B cell (primary cell): ENCODE measurements around the gene CCND3. TPM values are rescaled to one million over a fixed set of nuclear protein-coding genes. Genes with fewer than 3 reads are reported as not detected.

Source experiments
- ATAC-seq: fragments of 200-7000 bp; cut with Tn5 transposase; one replicate; pipeline ENCODE4 v1.10.0; 2021; ENCODE audit warnings: low read depth, mild to moderate bottlenecking, moderate number of reproducible peaks, moderate library complexity
- CTCF ChIA-PET: fragments of 350-600 bp; sonication (Branson Sonifier 250); formaldehyde crosslinking; loops from one replicate; lab custom pipeline; 2021; ENCODE audit warnings: antibody characterized with exemption, inconsistent platforms; lab: Charles Lee
- POLR2A ChIA-PET: fragments of 350-600 bp; sonication (Branson Sonifier 250); formaldehyde crosslinking; loops from one replicate; lab custom pipeline; 2021; ENCODE audit warnings: antibody characterized with exemption; lab: Charles Lee
- DNase-seq: peaks from one replicate; pipeline ENCODE4 v3.0.0; 2013
- H2AFZ ChIP-seq: 2 replicates; pipeline ENCODE4 v1.6.1; 2012; ENCODE audit warnings: mild to moderate bottlenecking, low read depth, low read length; ENCODE audit not compliant: insufficient read depth, poor library complexity, severe bottlenecking
- H3K27ac ChIP-seq, 2 donors: 1 replicate in 1 of 2; 2 replicates in 1 of 2; pipeline ENCODE4 v1.5.1; 2012 to 2013; ENCODE audit warnings: low read length in 2 of 2, mild to moderate bottlenecking in 2 of 2, moderate library complexity in 1 of 2
- H3K27me3 ChIP-seq, 4 experiments: fragments of 200-600 bp in 1 of 4; sonication (generic) in 1 of 4; replicated peaks in 1 of 4; 1 replicate in 2 of 4; 2 replicates in 2 of 4; pipeline versions ENCODE4 v1.6.1 to v1.7.0; 2013 to 2016; ENCODE audit warnings: low read length in 3 of 4, mild to moderate bottlenecking in 2 of 4, mixed read lengths in 1 of 4, moderate library complexity in 1 of 4; ENCODE audit not compliant: insufficient read depth in 4 of 4, control insufficient read depth in 3 of 4; ENCODE audit errors: control extremely low read depth in 1 of 4
- H3K36me3 ChIP-seq, 2 experiments: replicated peaks in 1 of 2; 1 replicate in 1 of 2; 2 replicates in 1 of 2; pipeline versions ENCODE4 v1.6.1 to v1.7.1; 2013; ENCODE audit warnings: low read length in 1 of 2; ENCODE audit not compliant: insufficient read depth in 2 of 2, control insufficient read depth in 1 of 2; ENCODE audit errors: control extremely low read depth in 1 of 2, extremely low read depth in 1 of 2
- H3K4me1 ChIP-seq, 2 donors: fragments of 200-600 bp in 1 of 2; sonication (generic) in 1 of 2; 1 replicate in 1 of 2; 2 replicates in 1 of 2; pipeline versions ENCODE4 v1.5.1 to v1.6.1; 2013 to 2017; ENCODE audit warnings: low read length in 2 of 2; ENCODE audit not compliant: control insufficient read depth in 2 of 2, insufficient read depth in 2 of 2
- H3K4me2 ChIP-seq: replicated peaks from 2 replicates; pipeline ENCODE3; 2012; ENCODE audit warnings: mild to moderate bottlenecking, low read depth, low read length; ENCODE audit not compliant: poor library complexity, severe bottlenecking
- H3K4me3 ChIP-seq, 5 experiments: fragments of 200-600 bp in 1 of 5; sonication (generic) in 1 of 5; 1 replicate in 3 of 5; 2 replicates in 2 of 5; pipeline versions ENCODE4 v1.5.1 to v1.7.0; 2011 to 2016; ENCODE audit warnings: low read length in 4 of 5, mild to moderate bottlenecking in 4 of 5, low read depth in 2 of 5, control low read depth in 1 of 5, moderate library complexity in 1 of 5; ENCODE audit not compliant: insufficient read depth in 1 of 5; ENCODE audit errors: control extremely low read depth in 1 of 5, extremely low read depth in 1 of 5
- H3K79me2 ChIP-seq: fragments of 200-600 bp; sonication (generic); one replicate; pipeline ENCODE4 v1.6.0; 2016; ENCODE audit warnings: low read length; ENCODE audit not compliant: control insufficient read depth, insufficient read depth
- H3K9ac ChIP-seq: fragments of 200-600 bp; sonication (generic); 2 replicates; pipeline ENCODE4 v1.6.1; 2017; ENCODE audit warnings: mild to moderate bottlenecking, low read length, moderate library complexity
- H3K9me3 ChIP-seq, 3 donors: one replicate each; pipeline versions ENCODE4 v1.6.1 to v1.7.1; 2013; ENCODE audit warnings: low read length in 2 of 3; ENCODE audit not compliant: control insufficient read depth in 2 of 3, insufficient read depth in 1 of 3; ENCODE audit errors: control extremely low read depth in 1 of 3
- H4K20me1 ChIP-seq: 2 replicates; pipeline ENCODE4 v1.6.0; 2012; ENCODE audit warnings: mild to moderate bottlenecking, low read length; ENCODE audit not compliant: insufficient read depth, control insufficient read depth, poor library complexity, severe bottlenecking
- H3K27ac Mint-ChIP-seq: one replicate; pipeline ENCODE4 v1.8.0; 2021; ENCODE audit warnings: mixed read lengths
- H3K27me3 Mint-ChIP-seq: one replicate; pipeline ENCODE4 v1.8.0; 2021; ENCODE audit warnings: mixed read lengths
- H3K4me1 Mint-ChIP-seq: one replicate; pipeline ENCODE4 v1.8.0; 2021; ENCODE audit warnings: mixed read lengths
- H3K4me3 Mint-ChIP-seq: one replicate; pipeline ENCODE4 v1.8.0; 2021; ENCODE audit warnings: mixed read lengths
- H3K9me3 Mint-ChIP-seq: one replicate; pipeline ENCODE4 v1.8.0; 2022; ENCODE audit warnings: mixed read lengths; ENCODE audit not compliant: insufficient read depth
- EZH2 ChIP-seq: IDR thresholded peaks from 2 replicates; pipeline ENCODE4 v1.6.1; 2012; ENCODE audit warnings: borderline replicate concordance, low read depth, mild to moderate bottlenecking, moderate library complexity, low read length; ENCODE audit not compliant: insufficient read depth, poor library complexity, severe bottlenecking
- WGBS: methylation state at CpG from one replicate; pipeline ENCODE4 v1.1.5; 2013; ENCODE audit warnings: missing lambda C conversion rate; ENCODE audit not compliant: insufficient coverage; 5-methylcytosine and 5-hydroxymethylcytosine counted together
- intact Hi-C: fragments of 100-400 bp; cut with micrococcal nuclease; formaldehyde crosslinking; loops from one replicate; pipeline ENCODE4 v1.10.0; 2022
- polyA plus RNA-seq: library from polyadenylated mRNA; depleted of rRNA; stranded (reverse); fragments of >200 nt; gene quantifications from 2 replicates; pipeline ENCODE4 v1.2.3, GENCODE V29; 2012
- total RNA-seq, 2 donors: library from RNA; stranded (reverse); fragments of 120-200 nt in 1 of 2; gene quantifications; 1 replicate in 1 of 2; 2 replicates in 1 of 2; pipeline versions ENCODE4 v1.2.3 to v1.2.4, GENCODE V29; 2013 to 2022
- TF ChIP-seq, protein P1 (sequence below): fragments of 200-600 bp; IDR thresholded peaks from one replicate; pipeline ENCODE4 v1.8.0; 2022; ENCODE audit warnings: antibody characterized with exemption, mild to moderate bottlenecking

The CCND3 gene
- total and polyA plus RNA-seq, 2 donors (not counting 1 experiment from before 2014, with no cell fraction given) = 136 to 298 TPM

DNA sequence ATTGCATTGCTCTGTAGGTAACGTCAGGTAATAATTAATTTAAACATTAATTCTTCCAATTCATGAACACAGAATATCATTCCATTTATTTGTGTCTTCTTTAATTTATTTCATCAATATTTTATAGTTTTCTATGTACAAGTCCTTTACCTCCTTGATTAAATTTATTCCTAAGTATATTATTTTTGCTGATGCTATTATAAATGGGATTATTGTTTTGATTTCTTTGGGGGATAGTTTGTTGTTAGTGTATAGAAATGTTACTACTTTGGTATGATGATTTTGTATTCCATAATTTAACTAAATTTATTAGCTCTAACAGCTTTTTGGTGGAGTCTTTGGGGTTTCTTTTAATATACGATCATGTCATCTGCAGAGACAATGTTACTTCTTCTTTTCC, 44.7 kb upstream of the CCND3 start:
- H3K4me3 Mint-ChIP-seq = no peak overlapping the region
- H3K9ac ChIP-seq = no peak overlapping the region
- H2AFZ ChIP-seq = no peak overlapping the region
- intact Hi-C loops = no loop called here
- WGBS = no CpG with 5 or more reads among the region's 2 CpGs
- no peaks in the 10 kb centered on the region for H3K4me1 ChIP-seq
- no peak for DNase-seq
- H3K4me1 Mint-ChIP-seq = peaks cover 31% of the 10 kb centered on the region
- peaks cover 94% of the 10 kb centered on the region for H3K79me2 ChIP-seq
- H4K20me1 ChIP-seq = peaks cover 80% of the 10 kb centered on the region
- ChIA-PET POLR2A (no interaction called here), CTCF (interaction anchor here (0.6 to 1.6 kb wide), 3 partner anchors 53 to 975 kb away, joined by 3 read pairs; no protein-coding TSS in a partner anchor)
- H3K27me3 Mint-ChIP-seq = no peaks in the 10 kb centered on the region
- TF ChIP-seq, protein P1, sequence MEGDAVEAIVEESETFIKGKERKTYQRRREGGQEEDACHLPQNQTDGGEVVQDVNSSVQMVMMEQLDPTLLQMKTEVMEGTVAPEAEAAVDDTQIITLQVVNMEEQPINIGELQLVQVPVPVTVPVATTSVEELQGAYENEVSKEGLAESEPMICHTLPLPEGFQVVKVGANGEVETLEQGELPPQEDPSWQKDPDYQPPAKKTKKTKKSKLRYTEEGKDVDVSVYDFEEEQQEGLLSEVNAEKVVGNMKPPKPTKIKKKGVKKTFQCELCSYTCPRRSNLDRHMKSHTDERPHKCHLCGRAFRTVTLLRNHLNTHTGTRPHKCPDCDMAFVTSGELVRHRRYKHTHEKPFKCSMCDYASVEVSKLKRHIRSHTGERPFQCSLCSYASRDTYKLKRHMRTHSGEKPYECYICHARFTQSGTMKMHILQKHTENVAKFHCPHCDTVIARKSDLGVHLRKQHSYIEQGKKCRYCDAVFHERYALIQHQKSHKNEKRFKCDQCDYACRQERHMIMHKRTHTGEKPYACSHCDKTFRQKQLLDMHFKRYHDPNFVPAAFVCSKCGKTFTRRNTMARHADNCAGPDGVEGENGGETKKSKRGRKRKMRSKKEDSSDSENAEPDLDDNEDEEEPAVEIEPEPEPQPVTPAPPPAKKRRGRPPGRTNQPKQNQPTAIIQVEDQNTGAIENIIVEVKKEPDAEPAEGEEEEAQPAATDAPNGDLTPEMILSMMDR = no peak
- TF ChIP-seq EZH2 = no peak
- no peak overlapping the region for H3K4me3 ChIP-seq
- H3K27me3 ChIP-seq = no peaks in the 10 kb centered on the region
- H3K27ac ChIP-seq = no peak overlapping the region
- H3K9me3 ChIP-seq = no peaks in the 10 kb centered on the region
- ATAC-seq = no peak
- H3K4me2 ChIP-seq = no peak overlapping the region
- H3K36me3 ChIP-seq = peaks cover 1 to 7% of the 10 kb centered on the region in 2 experiments
- H3K27ac Mint-ChIP-seq = no peak overlapping the region
- H3K9me3 Mint-ChIP-seq = no peaks in the 10 kb centered on the region

DNA sequence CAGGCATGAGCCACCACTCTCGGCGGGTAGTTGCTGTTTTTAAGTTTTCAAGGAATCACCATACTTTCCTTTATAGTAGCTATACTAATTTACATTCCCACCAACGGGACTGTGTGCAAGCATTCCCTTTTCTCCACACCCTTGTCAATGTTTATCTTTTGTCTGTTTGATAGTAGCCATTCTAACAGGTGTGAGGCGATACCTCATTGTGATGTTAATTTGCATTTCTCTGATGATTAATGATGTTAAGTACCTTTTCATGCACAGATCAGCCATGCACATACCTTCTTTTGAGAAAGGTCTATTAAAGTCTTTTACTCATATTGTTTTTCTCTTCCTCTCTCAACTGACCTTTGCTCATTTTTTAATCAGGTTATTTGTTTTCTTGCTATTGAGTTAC, 43.0 kb upstream of the CCND3 start:
- Histone ChIP-seq H3K79me2 (peaks cover 95% of the 10 kb centered on the region), H4K20me1 (peaks cover 81% of the 10 kb centered on the region), H3K4me1 (peaks cover 10 to 13% of the 10 kb centered on the region in 2 donors), H2AFZ (no peak overlapping the region), H3K9me3 (no peaks in the 10 kb centered on the region), H3K27ac (no peak overlapping the region), H3K27me3 (no peaks in the 10 kb centered on the region), H3K4me2 (no peak overlapping the region), H3K4me3 (no peak overlapping the region), H3K36me3 (peaks cover 1 to 7% of the 10 kb centered on the region in 2 experiments), H3K9ac (no peak overlapping the region)
- H3K27me3 Mint-ChIP-seq = no peaks in the 10 kb centered on the region
- no CpG with 5 or more reads among the region's 4 CpGs for WGBS
- H3K4me1 Mint-ChIP-seq = peaks cover 39% of the 10 kb centered on the region
- H3K27ac Mint-ChIP-seq = no peak overlapping the region
- POLR2A ChIA-PET = no interaction called here
- no peaks in the 10 kb centered on the region for H3K9me3 Mint-ChIP-seq
- no peak for DNase-seq
- CTCF ChIA-PET = no interaction called here
- H3K4me3 Mint-ChIP-seq = no peak overlapping the region
- intact Hi-C loops = no loop called here
- ATAC-seq = no peak
- TF ChIP-seq, protein P1 = no peak
- TF ChIP-seq EZH2 = no peak
